ENCODE results near the gene RAPGEF5.
A peak's percentile ranks its signal among the peaks of the same experiment; 100 is the strongest.

The RAPGEF5 gene

DNA sequence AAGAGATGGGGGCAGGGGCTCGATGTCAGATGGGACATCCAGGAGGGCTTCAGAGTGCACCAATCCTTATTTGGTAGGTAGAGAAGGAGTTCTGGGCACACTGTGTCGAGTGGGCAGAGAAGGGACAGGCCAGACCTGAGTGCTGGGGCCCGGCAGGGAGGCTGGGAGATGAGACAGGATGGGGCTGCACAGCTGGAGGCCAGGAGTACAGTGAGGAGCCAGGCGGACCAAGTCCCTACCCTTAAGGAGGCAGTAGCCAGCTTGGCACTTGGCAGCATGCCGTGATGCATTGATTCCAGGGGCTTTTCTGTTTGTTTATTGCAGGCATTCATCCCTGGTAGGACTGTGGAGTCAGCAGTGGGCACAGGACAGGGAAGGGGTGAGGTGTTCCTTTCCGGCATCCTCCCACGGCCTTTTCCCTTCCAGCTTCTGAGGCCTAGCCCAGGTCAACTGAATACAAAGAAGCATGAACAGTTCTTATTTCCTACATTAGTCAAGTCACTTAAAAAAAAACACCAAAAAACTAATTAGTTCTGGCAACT lies 242.4 kb downstream of the RAPGEF5 start:
- H3K4me1 ChIP-seq = peaks cover 24% of the 10 kb centered on the region
- TF ChIP-seq Cebpa-rat (IDR thresholded peaks at IDR 0.05) = no peak
- no peak overlapping the region for H3K9ac ChIP-seq
- no peaks in the 10 kb centered on the region for H3K9me3 ChIP-seq
- peaks cover 19% of the 10 kb centered on the region for H3K36me3 ChIP-seq
- H3K4me2 ChIP-seq = no peak overlapping the region
- no peak overlapping the region for H3K27ac ChIP-seq
- H4K20me1 ChIP-seq = no peaks in the 10 kb centered on the region
- H3K27me3 ChIP-seq = no peaks in the 10 kb centered on the region
- no peak overlapping the region for H3K4me3 ChIP-seq

DNA sequence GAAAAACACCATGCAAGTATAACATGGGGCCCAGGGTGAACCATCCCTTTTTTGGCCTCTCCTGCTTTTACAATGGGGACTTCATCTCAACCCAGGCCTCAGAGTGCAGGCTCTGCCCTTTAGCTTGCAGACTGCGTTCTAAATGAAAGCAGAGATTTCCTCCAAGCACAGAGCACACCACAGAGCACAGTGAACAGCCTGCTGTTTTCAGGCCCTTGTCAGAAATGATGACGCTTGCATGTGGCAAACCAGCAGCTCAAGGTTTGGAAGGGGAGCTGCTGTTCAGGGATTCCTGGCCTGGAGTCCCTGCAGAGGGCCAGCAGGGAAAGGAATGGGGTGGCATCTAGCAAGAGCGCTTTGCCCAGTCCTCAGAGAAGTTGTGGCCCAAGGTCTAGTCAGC lies 243.9 kb downstream of the RAPGEF5 start:
- H3K4me1 ChIP-seq = peaks cover 24% of the 10 kb centered on the region
- H3K4me2 ChIP-seq = no peak overlapping the region
- H3K36me3 ChIP-seq = peaks cover 13% of the 10 kb centered on the region; the same call in 1 of the 2 replicates
- no peak for TF ChIP-seq Cebpa-rat (IDR thresholded peaks at IDR 0.05)
- no peak overlapping the region for H3K27ac ChIP-seq
- no peak overlapping the region for H3K4me3 ChIP-seq
- no peak overlapping the region for H3K9ac ChIP-seq
- H3K9me3 ChIP-seq = no peaks in the 10 kb centered on the region
- H3K27me3 ChIP-seq = no peaks in the 10 kb centered on the region
- H4K20me1 ChIP-seq = no peaks in the 10 kb centered on the region

DNA sequence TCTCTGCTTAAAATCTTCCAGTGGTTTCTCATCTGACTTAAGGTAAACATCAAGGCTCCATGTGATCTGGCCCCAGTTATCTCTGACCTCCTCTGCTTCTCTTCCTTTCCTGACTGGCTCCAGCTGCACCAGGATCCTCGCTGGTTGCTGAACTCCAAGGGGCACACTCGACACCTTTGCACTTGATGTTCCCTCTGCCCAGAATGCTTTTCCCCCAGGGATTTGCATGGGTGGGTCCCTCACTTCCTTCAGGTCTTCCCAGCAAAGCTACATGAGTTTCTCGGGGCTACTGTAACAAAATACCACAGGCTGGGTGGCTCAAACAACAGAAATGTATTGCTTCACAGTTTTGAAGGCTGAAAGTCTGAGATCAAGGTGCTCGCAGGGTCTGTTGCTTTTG lies 245.3 kb downstream of the RAPGEF5 start:
- peaks cover 24% of the 10 kb centered on the region for H3K4me1 ChIP-seq
- no peaks in the 10 kb centered on the region; the same call in 1 of the 2 replicates for H3K36me3 ChIP-seq
- no peak overlapping the region for H3K4me3 ChIP-seq
- TF ChIP-seq Cebpa-rat (IDR thresholded peaks at IDR 0.05) = no peak
- no peaks in the 10 kb centered on the region for H3K27me3 ChIP-seq
- no peak overlapping the region for H3K27ac ChIP-seq
- no peaks in the 10 kb centered on the region for H4K20me1 ChIP-seq
- H3K9ac ChIP-seq = no peak overlapping the region
- H3K9me3 ChIP-seq = no peaks in the 10 kb centered on the region
- peak overlapping the region; percentile 34; the same call in 1 of the 2 replicates for H3K4me2 ChIP-seq

DNA sequence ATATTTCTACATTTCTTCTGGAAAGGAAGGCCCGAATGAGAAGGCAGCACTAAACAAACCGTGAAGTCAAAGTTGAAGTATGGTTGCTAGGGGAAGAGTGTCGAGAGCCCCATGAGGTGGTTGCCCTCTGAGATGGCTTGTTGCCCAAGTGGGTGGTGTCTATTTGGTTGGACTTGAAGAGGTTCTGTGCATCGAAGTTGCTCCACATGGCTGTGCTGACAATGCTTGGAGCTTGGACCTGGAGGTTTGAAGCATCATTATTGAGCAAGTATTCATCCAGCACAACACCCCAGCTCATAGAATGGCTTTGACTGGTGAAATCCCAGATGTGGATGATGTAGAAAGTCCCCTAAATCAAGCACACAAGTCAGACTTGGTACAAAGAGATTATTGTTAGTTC lies 246.1 kb downstream of the RAPGEF5 start:
- Histone ChIP-seq H3K27ac (no peak overlapping the region), H3K9ac (no peak overlapping the region), H3K27me3 (no peaks in the 10 kb centered on the region), H3K36me3 (no peaks in the 10 kb centered on the region; the same call in 1 of the 2 replicates), H3K4me1 (peaks cover 24% of the 10 kb centered on the region), H3K4me2 (no peak overlapping the region), H3K9me3 (no peaks in the 10 kb centered on the region), H3K4me3 (no peak overlapping the region), H4K20me1 (no peaks in the 10 kb centered on the region)
- no peak for TF ChIP-seq Cebpa-rat (IDR thresholded peaks at IDR 0.05)

DNA sequence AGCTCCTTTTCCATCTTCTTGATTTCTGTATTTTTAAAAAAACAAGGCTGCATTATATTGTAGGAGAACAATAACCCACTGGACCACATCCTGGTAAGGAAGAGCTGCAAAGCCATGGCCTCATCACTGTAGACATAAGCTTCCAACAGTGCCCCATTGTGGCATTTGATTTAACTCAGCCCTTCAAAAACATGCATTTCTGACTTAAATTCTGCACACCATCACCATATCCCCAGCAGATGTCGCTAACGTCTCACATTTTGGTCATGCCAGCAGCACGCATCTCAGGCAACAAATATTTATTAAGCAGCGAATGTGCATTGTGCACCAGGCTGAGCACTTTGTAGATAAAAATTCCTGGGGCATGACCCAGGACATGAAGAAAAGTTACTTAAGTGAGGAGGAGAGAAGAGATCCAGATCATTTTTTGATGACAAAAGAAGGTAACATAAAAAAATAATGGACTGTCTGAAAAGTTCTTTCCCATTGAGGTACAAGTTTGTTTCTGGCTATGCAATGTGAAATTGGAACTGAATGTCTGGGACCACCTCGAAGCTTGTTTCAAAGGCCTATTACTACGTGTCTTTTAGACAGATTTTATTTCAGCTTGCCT lies 246.6 kb downstream of the RAPGEF5 start:
- no peaks in the 10 kb centered on the region for H3K9me3 ChIP-seq
- no peak overlapping the region for H3K9ac ChIP-seq
- no peaks in the 10 kb centered on the region for H3K27me3 ChIP-seq
- TF ChIP-seq Cebpa-rat (IDR thresholded peaks at IDR 0.05) = no peak
- no peaks in the 10 kb centered on the region for H3K36me3 ChIP-seq
- no peaks in the 10 kb centered on the region for H4K20me1 ChIP-seq
- H3K4me3 ChIP-seq = no peak overlapping the region
- no peak overlapping the region for H3K27ac ChIP-seq
- peaks cover 24% of the 10 kb centered on the region for H3K4me1 ChIP-seq
- H3K4me2 ChIP-seq = no peak overlapping the region

DNA sequence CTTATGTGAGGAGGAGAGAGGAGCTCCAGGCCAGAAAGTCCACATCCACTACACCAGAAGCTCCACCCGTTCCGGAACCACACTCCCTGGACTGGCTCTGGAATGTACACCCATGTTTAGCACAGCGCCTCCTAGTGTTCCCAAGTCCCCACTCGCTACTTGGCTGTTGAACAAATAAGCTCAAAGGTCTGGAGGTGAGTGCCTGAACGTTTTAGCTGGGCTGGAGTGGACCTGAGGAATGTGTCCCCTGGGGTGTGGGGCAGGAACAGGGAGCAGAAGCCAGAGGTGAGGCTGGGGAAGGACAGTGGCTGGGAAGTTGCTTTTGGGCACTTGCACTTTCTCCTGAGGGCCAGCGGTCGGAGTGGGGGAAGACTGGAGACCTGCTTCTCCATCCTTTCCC lies 247.2 kb downstream of the RAPGEF5 start:
- H3K9ac ChIP-seq = no peak overlapping the region
- no peak overlapping the region for H3K4me2 ChIP-seq
- TF ChIP-seq Cebpa-rat (IDR thresholded peaks at IDR 0.05) = no peak

DNA sequence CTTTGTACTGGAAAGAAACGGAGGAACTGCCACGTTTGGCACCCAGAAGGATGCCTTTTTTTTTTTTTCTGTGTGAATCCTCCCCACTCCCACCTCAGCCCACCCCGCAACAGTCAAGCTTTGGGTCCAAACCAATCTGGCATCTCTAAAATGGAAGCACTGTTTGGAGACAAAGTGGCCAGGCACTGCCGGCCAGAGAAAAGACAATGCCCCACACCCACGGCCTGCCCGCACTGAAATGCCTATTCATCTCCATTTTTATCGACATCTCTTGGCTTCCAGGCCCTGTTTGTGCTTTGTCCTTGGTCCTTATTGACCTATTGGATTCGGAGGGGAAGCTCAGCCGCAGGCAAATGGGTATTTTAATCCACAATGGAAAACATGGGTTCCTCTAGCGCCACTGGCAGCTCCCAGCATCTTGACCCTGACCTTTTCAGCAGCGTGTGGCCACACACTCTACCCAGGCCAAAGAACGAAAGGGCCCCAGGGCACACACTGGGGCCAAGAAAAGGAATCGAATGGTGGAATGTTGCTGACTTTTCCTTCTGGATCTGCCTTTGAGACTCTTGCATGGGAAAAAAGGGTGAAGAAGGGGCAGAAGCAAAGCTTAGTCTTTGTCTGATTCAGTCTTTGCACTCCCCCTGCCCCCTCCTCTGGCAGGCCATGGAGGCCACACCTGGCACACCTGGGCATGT lies 248.7 kb downstream of the RAPGEF5 start:
- Histone ChIP-seq H4K20me1 (no peaks in the 10 kb centered on the region), H3K4me1 (peaks cover 24% of the 10 kb centered on the region), H3K27me3 (no peaks in the 10 kb centered on the region), H3K9me3 (no peaks in the 10 kb centered on the region), H3K27ac (no peak overlapping the region), H3K9ac (no peak overlapping the region), H3K4me3 (no peak overlapping the region), H3K36me3 (no peaks in the 10 kb centered on the region), H3K4me2 (no peak overlapping the region)
- no peak for TF ChIP-seq Cebpa-rat (IDR thresholded peaks at IDR 0.05)

More for the DNA sequence above, 247.2 kb downstream of the RAPGEF5 start:
- H3K36me3 ChIP-seq = no peaks in the 10 kb centered on the region
- no peaks in the 10 kb centered on the region for H4K20me1 ChIP-seq
- no peaks in the 10 kb centered on the region for H3K27me3 ChIP-seq
- H3K4me1 ChIP-seq = peaks cover 24% of the 10 kb centered on the region
- no peak overlapping the region for H3K4me3 ChIP-seq
- no peak overlapping the region for H3K27ac ChIP-seq
- H3K9me3 ChIP-seq = no peaks in the 10 kb centered on the region

DNA sequence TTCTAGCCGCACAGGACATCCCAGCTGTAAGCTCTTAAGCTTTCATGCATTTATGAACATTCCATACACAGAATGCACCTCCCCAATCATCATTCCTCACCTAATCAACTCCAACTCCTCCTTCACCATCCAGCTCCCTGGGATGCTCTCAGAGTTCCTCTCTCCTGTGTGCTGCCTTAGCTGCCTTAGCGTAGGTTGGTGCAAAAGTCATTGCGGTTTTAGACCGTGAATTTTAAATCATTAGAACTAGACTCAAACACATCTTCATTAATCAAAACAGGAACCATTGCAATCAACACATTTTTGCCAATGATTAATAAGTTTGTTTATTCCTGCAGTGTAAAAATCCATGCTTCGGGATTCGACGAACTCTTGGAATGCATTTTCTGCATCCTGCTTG lies 251.4 kb downstream of the RAPGEF5 start:
- no peaks in the 10 kb centered on the region for H4K20me1 ChIP-seq
- H3K36me3 ChIP-seq = no peaks in the 10 kb centered on the region
- H3K9ac ChIP-seq = no peak overlapping the region
- no peak overlapping the region for H3K4me2 ChIP-seq
- TF ChIP-seq Cebpa-rat (IDR thresholded peaks at IDR 0.05) = no peak
- H3K9me3 ChIP-seq = no peaks in the 10 kb centered on the region
- H3K4me3 ChIP-seq = no peak overlapping the region
- H3K27ac ChIP-seq = no peak overlapping the region
- 0 out of 2 replicates have a peak, but pooled peaks cover 9% of the 10 kb centered on the region for H3K4me1 ChIP-seq
- no peaks in the 10 kb centered on the region for H3K27me3 ChIP-seq

DNA sequence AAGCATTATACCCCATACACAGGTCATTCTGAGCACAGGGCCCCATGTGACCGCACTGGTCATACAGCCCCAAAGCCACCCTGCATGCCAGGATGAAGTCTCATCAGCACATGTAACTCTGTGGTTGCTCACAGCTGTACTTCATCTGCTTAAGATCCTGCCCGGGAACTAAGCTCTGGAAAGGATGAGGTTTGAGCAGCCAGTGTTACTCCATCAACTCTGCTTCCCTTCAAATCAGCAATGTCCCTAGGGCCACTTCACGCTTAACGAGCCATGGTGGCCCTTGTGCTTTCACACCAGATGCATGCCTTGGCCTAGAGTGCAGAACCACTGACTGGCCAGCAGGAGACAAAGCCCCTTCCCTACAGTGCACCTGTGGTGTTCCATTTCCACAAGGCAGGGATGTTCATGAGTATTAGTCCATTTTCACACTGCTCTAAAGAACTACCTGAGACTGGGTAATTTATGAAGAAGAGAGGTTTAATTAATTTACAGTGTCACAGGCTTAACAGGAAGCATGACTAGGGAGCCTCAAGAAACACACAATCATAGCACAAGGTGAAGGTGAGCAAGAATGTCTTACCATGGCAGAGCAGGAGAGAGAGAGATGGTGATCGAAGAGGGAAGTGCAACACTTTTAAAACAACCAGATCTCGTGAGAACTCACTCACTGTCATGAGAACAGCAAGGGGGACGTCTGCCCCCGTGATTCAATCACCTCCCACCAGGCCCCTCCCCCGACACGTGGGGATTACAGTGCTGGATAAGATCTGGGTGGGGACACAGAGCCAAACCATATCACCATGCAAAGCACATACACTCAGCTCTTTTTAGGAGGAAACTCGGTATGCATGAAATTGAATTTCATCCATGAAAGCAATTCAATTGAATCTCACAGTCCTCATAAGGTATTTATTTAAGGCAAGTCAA lies 262.3 kb downstream of the RAPGEF5 start:
- no peak overlapping the region for H3K4me3 ChIP-seq
- no peaks in the 10 kb centered on the region for H4K20me1 ChIP-seq
- no peaks in the 10 kb centered on the region for H3K36me3 ChIP-seq
- H3K4me1 ChIP-seq = peaks cover 74% of the 10 kb centered on the region
- H3K27me3 ChIP-seq = no peaks in the 10 kb centered on the region
- peak overlapping the region; percentile 86 for H3K27ac ChIP-seq
- TF ChIP-seq Cebpa-rat (IDR thresholded peaks at IDR 0.05) = no peak
- peaks cover 14% of the 10 kb centered on the region for H3K9me3 ChIP-seq
- peak overlapping the region; percentile 60; the same call in 1 of the 2 replicates for H3K9ac ChIP-seq
- peak overlapping the region; percentile 90 for H3K4me2 ChIP-seq

Data from BLaER1 (cell line).